Measurements from ENCODE around the gene NUDT2. TPM values are rescaled to one million over a fixed set of nuclear protein-coding genes. Genes with fewer than 3 reads are reported as not detected.

Gene NUDT2
- total and polyA plus RNA-seq, 4 donors = 13.6 to 38.3 (median 22.3) TPM

DNA sequence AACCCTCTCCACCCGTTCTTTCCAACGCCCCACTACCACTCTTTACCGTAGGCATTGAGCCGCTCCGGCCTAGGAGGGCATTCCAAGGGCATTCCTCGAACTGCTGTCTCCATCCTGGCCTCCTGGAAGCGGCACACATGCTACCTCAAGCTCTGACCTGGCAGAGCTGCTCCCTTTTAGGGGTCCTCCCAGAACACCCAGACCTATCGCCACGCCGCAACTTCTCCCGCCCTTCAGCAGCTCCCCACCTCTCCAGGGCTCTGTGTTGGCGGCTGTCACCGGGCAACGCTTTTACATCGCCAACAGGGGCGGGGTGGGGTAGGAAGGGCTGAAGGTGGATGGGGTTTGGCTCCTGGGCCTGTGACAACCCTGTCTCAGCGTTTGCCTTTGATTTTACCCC lies 52.0 kb downstream of the NUDT2 start:
- Histone ChIP-seq H3K9me3 (ENCODE audit: control insufficient read depth, low read length) (no peaks in the 10 kb centered on the region), H3K27ac (ENCODE audit: low read depth in 1 of 2, low read length in 2 of 2) (no peak overlapping the region), H3K4me1 (ENCODE audit: control insufficient read depth in 1 of 2, insufficient read depth in 2 of 2, low read length in 2 of 2) (no peaks in the 10 kb centered on the region), H3K27me3 (ENCODE audit: control insufficient read depth in 1 of 2, insufficient read depth in 2 of 2, low read length in 1 of 2) (no peaks in the 10 kb centered on the region), H3K4me3 (ENCODE audit: low read length in 2 of 2) (no peak overlapping the region), H3K36me3 (ENCODE audit: control insufficient read depth in 1 of 2, insufficient read depth in 2 of 2, low read length in 1 of 2) (no peaks in the 10 kb centered on the region)
- intact Hi-C loops (cut with DNase I) = no loop called here
- no peak for DNase-seq
- no peak for ATAC-seq (ENCODE audit: low FRiP score)
- WGBS, 2 donors = 53 to 58% methylated on average over 17 of the region's 17 CpGs

GRCh38 chr9:34382054-34382453 lies 52.7 kb downstream of the NUDT2 start:
- no peaks in the 10 kb centered on the region for H3K4me1 ChIP-seq (ENCODE audit: control insufficient read depth in 1 of 2, insufficient read depth in 2 of 2, low read length in 2 of 2)
- no peaks in the 10 kb centered on the region for H3K36me3 ChIP-seq (ENCODE audit: control insufficient read depth in 1 of 2, insufficient read depth in 2 of 2, low read length in 1 of 2)
- H3K9me3 ChIP-seq (ENCODE audit: control insufficient read depth, low read length) = no peaks in the 10 kb centered on the region
- ATAC-seq (ENCODE audit: low FRiP score) (no peak), DNase-seq (no peak)
- WGBS, 2 donors = 89% methylated on average over 5 of the region's 5 CpGs
- intact Hi-C loops (cut with DNase I) = no loop called here
- H3K27me3 ChIP-seq (ENCODE audit: control insufficient read depth in 1 of 2, insufficient read depth in 2 of 2, low read length in 1 of 2) = no peaks in the 10 kb centered on the region
- no peak overlapping the region for H3K27ac ChIP-seq (ENCODE audit: low read depth in 1 of 2, low read length in 2 of 2)
- H3K4me3 ChIP-seq (ENCODE audit: low read length in 2 of 2) = no peak overlapping the region

DNA sequence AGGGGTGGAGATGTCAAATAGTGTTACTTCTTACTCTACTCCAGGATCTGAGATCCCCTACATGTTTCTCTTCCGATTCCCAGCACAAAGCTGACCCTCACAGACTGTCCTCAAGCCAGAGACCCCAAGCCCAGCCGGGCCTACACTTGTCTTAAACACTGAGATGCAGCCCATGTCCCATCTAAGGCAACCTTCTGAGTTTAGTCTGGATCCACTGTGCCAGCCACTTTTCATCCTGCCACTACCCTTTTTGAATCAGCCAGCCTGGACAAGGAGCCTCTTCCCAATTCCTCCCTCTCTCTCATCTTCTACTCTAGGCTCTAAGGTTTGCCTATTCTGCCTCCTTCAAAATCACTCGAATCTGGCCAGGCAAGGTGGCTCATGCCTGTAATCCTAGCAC lies 53.5 kb downstream of the NUDT2 start:
- intact Hi-C loops (cut with DNase I) = no loop called here
- no peak for ATAC-seq (ENCODE audit: low FRiP score)

GRCh38 chr9:34383904-34384303 lies 54.5 kb downstream of the NUDT2 start:
- Histone ChIP-seq H3K4me1 (ENCODE audit: control insufficient read depth in 1 of 2, insufficient read depth in 2 of 2, low read length in 2 of 2) (no peaks in the 10 kb centered on the region), H3K9me3 (ENCODE audit: control insufficient read depth, low read length) (no peaks in the 10 kb centered on the region), H3K27ac (ENCODE audit: low read depth in 1 of 2, low read length in 2 of 2) (no peak overlapping the region), H3K4me3 (ENCODE audit: low read length in 2 of 2) (no peak overlapping the region), H3K27me3 (ENCODE audit: control insufficient read depth in 1 of 2, insufficient read depth in 2 of 2, low read length in 1 of 2) (no peaks in the 10 kb centered on the region), H3K36me3 (ENCODE audit: control insufficient read depth in 1 of 2, insufficient read depth in 2 of 2, low read length in 1 of 2) (no peaks in the 10 kb centered on the region)
- 83 to 89% methylated on average over 4 of the region's 4 CpGs for WGBS, 2 donors
- DNase-seq = no peak
- ATAC-seq (ENCODE audit: low FRiP score) = no peak
- intact Hi-C loops (cut with DNase I) = no loop called here

More for the DNA sequence above, 53.5 kb downstream of the NUDT2 start:
- H3K27me3 ChIP-seq (ENCODE audit: control insufficient read depth in 1 of 2, insufficient read depth in 2 of 2, low read length in 1 of 2) = no peaks in the 10 kb centered on the region
- WGBS, 2 donors = 91 to 94% methylated on average over 3 of the region's 3 CpGs
- no peaks in the 10 kb centered on the region for H3K4me1 ChIP-seq (ENCODE audit: control insufficient read depth in 1 of 2, insufficient read depth in 2 of 2, low read length in 2 of 2)
- no peaks in the 10 kb centered on the region for H3K36me3 ChIP-seq (ENCODE audit: control insufficient read depth in 1 of 2, insufficient read depth in 2 of 2, low read length in 1 of 2)
- no peak overlapping the region for H3K27ac ChIP-seq (ENCODE audit: low read depth in 1 of 2, low read length in 2 of 2)
- no peak for DNase-seq
- H3K9me3 ChIP-seq (ENCODE audit: control insufficient read depth, low read length) = no peaks in the 10 kb centered on the region
- H3K4me3 ChIP-seq (ENCODE audit: low read length in 2 of 2) = no peak overlapping the region

DNA sequence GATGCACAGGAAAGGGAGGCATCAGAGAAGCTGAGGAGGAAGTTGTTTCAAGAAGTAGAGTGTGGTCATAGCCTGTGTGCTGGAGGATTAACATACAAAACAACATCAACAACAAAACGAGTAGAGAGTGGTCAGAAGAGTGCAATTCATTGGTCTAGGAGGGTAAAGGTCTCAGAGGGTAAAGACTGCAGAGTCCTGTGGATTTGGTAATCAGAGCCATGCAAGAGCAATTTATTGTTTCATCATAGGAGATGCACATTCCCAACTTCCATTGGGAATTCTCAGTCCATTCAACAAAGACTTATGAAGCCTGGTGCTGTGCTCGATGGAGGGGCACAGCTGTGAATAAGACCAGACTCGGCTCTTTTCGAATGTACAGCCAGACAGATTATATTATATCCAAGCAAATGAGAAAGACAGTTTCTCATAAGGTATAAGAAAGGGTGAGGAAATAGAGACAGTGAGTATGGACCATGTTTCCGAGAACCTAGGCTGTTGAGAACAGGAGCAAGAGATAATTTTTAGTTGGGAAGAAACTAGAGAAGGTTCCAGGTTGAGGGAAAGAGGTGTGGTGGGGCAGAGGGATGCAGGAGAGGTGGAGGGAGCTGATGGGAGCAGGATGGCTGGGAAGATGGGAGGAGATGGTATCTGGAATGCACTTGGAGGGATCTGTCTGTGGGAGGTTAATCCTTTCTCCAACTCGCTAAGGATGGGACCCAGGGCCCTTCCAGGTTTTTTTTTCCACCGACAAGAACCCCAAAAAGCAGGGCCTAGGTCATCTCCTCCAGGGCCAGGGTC lies 55.2 kb downstream of the NUDT2 start:
- no peaks in the 10 kb centered on the region for H3K4me1 ChIP-seq (ENCODE audit: control insufficient read depth in 1 of 2, insufficient read depth in 2 of 2, low read length in 2 of 2)
- no peak for DNase-seq
- no peaks in the 10 kb centered on the region for H3K27me3 ChIP-seq (ENCODE audit: control insufficient read depth in 1 of 2, insufficient read depth in 2 of 2, low read length in 1 of 2)
- H3K27ac ChIP-seq (ENCODE audit: low read depth in 1 of 2, low read length in 2 of 2) = no peak overlapping the region
- WGBS, 2 donors = 78 to 79% methylated on average over 7 of the region's 7 CpGs
- no peak overlapping the region for H3K4me3 ChIP-seq (ENCODE audit: low read length in 2 of 2)
- H3K36me3 ChIP-seq (ENCODE audit: control insufficient read depth in 1 of 2, insufficient read depth in 2 of 2, low read length in 1 of 2) = no peaks in the 10 kb centered on the region
- no peaks in the 10 kb centered on the region for H3K9me3 ChIP-seq (ENCODE audit: control insufficient read depth, low read length)
- ATAC-seq (ENCODE audit: low FRiP score) = no peak
- intact Hi-C loops (cut with DNase I) = no loop called here

DNA sequence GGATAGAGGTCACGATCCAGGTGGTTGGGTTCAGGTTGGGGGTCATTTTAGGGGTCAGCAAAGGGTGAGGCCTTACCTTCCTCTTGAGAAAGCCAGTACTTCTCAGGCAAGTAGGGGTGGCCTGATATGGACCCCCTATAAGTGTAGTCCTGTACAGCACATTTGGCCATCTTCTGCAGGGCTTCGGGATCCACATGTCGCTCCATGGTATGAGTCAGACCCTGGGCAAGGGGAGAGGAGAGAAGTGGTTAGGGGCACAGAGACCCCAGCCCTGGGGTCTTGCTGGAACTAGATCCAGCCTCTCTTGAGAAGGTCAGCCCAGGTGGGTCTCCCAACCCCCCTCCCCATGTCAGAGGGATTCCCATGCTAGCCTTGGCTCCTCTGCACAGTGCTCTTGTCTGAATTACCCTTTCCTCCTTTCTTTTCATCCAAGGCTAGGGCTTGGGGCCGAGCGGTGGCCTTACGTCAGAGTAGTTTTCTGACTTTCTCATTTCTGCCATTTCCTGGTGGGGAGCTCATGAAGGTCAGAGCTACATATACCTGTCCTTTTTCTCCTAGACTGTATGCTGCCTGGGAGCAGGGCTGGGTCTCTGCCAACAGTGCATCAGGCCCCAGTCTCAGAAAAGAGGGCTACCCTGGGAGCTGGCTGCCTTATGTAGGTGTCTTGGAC lies 56.3 kb downstream of the NUDT2 start:
- H3K4me1 ChIP-seq (ENCODE audit: control insufficient read depth in 1 of 2, insufficient read depth in 2 of 2, low read length in 2 of 2) = no peaks in the 10 kb centered on the region
- ATAC-seq (ENCODE audit: low FRiP score) = no peak
- 95 to 97% methylated on average over 6 of the region's 6 CpGs for whole genome bisulfite sequencing, 2 donors

GRCh38 chr9:34386656-34387055 lies 57.3 kb downstream of the NUDT2 start:
- no peak for DNase-seq
- H3K4me1 ChIP-seq (ENCODE audit: control insufficient read depth in 1 of 2, insufficient read depth in 2 of 2, low read length in 2 of 2) = no peaks in the 10 kb centered on the region
- H3K4me3 ChIP-seq (ENCODE audit: low read length in 2 of 2) = no peak overlapping the region
- intact Hi-C loops (cut with DNase I) = no loop called here
- WGBS, 2 donors = 93 to 94% methylated on average over 3 of the region's 3 CpGs
- no peak overlapping the region for H3K27ac ChIP-seq (ENCODE audit: low read depth in 1 of 2, low read length in 2 of 2)
- H3K36me3 ChIP-seq (ENCODE audit: control insufficient read depth in 1 of 2, insufficient read depth in 2 of 2, low read length in 1 of 2) = no peaks in the 10 kb centered on the region
- ATAC-seq (ENCODE audit: low FRiP score) = no peak
- H3K27me3 ChIP-seq (ENCODE audit: control insufficient read depth in 1 of 2, insufficient read depth in 2 of 2, low read length in 1 of 2) = no peaks in the 10 kb centered on the region
- H3K9me3 ChIP-seq (ENCODE audit: control insufficient read depth, low read length) = no peaks in the 10 kb centered on the region

More for the DNA sequence above, 56.3 kb downstream of the NUDT2 start:
- Histone ChIP-seq H3K4me3 (ENCODE audit: low read length in 2 of 2) (no peak overlapping the region), H3K27me3 (ENCODE audit: control insufficient read depth in 1 of 2, insufficient read depth in 2 of 2, low read length in 1 of 2) (no peaks in the 10 kb centered on the region), H3K9me3 (ENCODE audit: control insufficient read depth, low read length) (no peaks in the 10 kb centered on the region), H3K36me3 (ENCODE audit: control insufficient read depth in 1 of 2, insufficient read depth in 2 of 2, low read length in 1 of 2) (no peaks in the 10 kb centered on the region), H3K27ac (ENCODE audit: low read depth in 1 of 2, low read length in 2 of 2) (no peak overlapping the region)
- no peak for DNase-seq
- intact Hi-C loops (cut with DNase I) = no loop called here

DNA sequence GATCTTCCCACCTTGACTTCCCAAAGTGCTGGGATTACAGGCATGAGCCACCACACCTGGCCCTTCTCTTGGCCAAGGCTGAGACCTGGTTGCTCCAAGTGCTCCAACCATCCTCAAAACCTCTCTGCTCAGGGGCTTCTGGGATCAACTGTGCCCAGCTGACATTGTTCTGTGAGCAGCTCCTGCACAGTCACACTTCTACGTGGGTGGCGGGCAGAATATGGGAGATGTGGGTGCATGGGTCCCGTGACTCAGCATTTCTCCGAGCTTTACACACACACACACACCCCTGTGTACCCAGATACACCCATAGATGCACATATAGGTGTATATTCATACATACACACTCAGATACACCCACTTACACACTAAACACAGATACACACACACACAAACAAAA lies 57.9 kb downstream of the NUDT2 start:
- Histone ChIP-seq H3K27ac (ENCODE audit: low read depth in 1 of 2, low read length in 2 of 2) (no peak overlapping the region), H3K27me3 (ENCODE audit: control insufficient read depth in 1 of 2, insufficient read depth in 2 of 2, low read length in 1 of 2) (no peaks in the 10 kb centered on the region), H3K36me3 (ENCODE audit: control insufficient read depth in 1 of 2, insufficient read depth in 2 of 2, low read length in 1 of 2) (no peaks in the 10 kb centered on the region), H3K9me3 (ENCODE audit: control insufficient read depth, low read length) (no peaks in the 10 kb centered on the region), H3K4me1 (ENCODE audit: control insufficient read depth in 1 of 2, insufficient read depth in 2 of 2, low read length in 2 of 2) (no peaks in the 10 kb centered on the region), H3K4me3 (ENCODE audit: low read length in 2 of 2) (no peak overlapping the region)
- 84 to 91% methylated on average over 4 of the region's 4 CpGs for WGBS, 2 donors
- ATAC-seq (ENCODE audit: low FRiP score) = no peak
- no peak for DNase-seq
- intact Hi-C loops (cut with DNase I) = no loop called here

- no peaks in the 10 kb centered on the region for H3K4me1 ChIP-seq (ENCODE audit: control insufficient read depth in 1 of 2, insufficient read depth in 2 of 2, low read length in 2 of 2)
- H3K27ac ChIP-seq (ENCODE audit: low read depth in 1 of 2, low read length in 2 of 2) = no peak overlapping the region
- H3K4me3 ChIP-seq (ENCODE audit: low read length in 2 of 2) = no peak overlapping the region
- no peaks in the 10 kb centered on the region for H3K36me3 ChIP-seq (ENCODE audit: control insufficient read depth in 1 of 2, insufficient read depth in 2 of 2, low read length in 1 of 2)
- WGBS, 2 donors = 63 to 74% methylated on average over 1 of the region's 1 CpG
- no peaks in the 10 kb centered on the region for H3K27me3 ChIP-seq (ENCODE audit: control insufficient read depth in 1 of 2, insufficient read depth in 2 of 2, low read length in 1 of 2)
- H3K9me3 ChIP-seq (ENCODE audit: control insufficient read depth, low read length) = no peaks in the 10 kb centered on the region
- intact Hi-C loops (cut with DNase I) = no loop called here
- ATAC-seq (ENCODE audit: low FRiP score) (no peak), DNase-seq (no peak)
These were observed 63.1 kb downstream of the NUDT2 start for GRCh38 chr9:34392511-34392910.
